Breast epithelium (tissue), 4 donors: ENCODE results near the gene PLA2G15. TPM values are rescaled to one million over a fixed set of nuclear protein-coding genes. Genes with fewer than 3 reads are reported as not detected.
A peak's percentile ranks its signal among the peaks of the same experiment; 100 is the strongest.

ENCODE experiments used
- DNase-seq, 2 donors: peaks; one replicate each; pipeline ENCODE4 v3.0.0-alpha.2; 2019; ENCODE audit warnings: low spot score in 2 of 2
- H3K27ac ChIP-seq, 2 donors: fragments of 200-600 bp; sonication (generic) in 1 of 2; one replicate each; pipeline ENCODE4 v1.5.1; 2016 to 2019; ENCODE audit warnings: mild to moderate bottlenecking in 1 of 2
- H3K27me3 ChIP-seq, 2 donors: fragments of 200-600 bp; sonication (generic) in 1 of 2; one replicate each; pipeline versions ENCODE4 v1.5.1 to v1.6.0; 2017 to 2019; ENCODE audit warnings: control low read depth in 1 of 2, mild to moderate bottlenecking in 1 of 2
- H3K36me3 ChIP-seq: fragments of 200-600 bp; one replicate; pipeline ENCODE4 v1.5.1; 2019
- H3K4me1 ChIP-seq, 2 donors: fragments of 200-600 bp; sonication (generic); one replicate each; pipeline ENCODE4 v1.5.1; 2016 to 2019; ENCODE audit warnings: control low read depth in 1 of 2
- H3K4me3 ChIP-seq, 3 donors: fragments of 200-600 bp; sonication (generic); 1 replicate in 2 of 3; 2 replicates in 1 of 3; pipeline ENCODE4 v1.5.1; 2016 to 2019; ENCODE audit warnings: mild to moderate bottlenecking in 3 of 3, moderate library complexity in 2 of 3
- H3K9me3 ChIP-seq, 2 donors: fragments of 200-600 bp; sonication (generic) in 1 of 2; one replicate each; pipeline ENCODE4 v1.5.1; 2016 to 2019; ENCODE audit warnings: control low read depth in 1 of 2
- POLR2A ChIP-seq: fragments of 450-650 bp; IDR thresholded peaks from one replicate; pipeline ENCODE4 v1.6.1; 2016; ENCODE audit warnings: antibody characterized with exemption, mild to moderate bottlenecking, moderate library complexity
- POLR2AphosphoS5 ChIP-seq, 3 donors: sonication (generic); formaldehyde crosslinking; IDR thresholded peaks; one replicate each; pipeline ENCODE4 v1.6.1; 2017; ENCODE audit warnings: antibody characterized with exemption in 3 of 3
- intact Hi-C: fragments of 100-400 bp; cut with DNase I; formaldehyde crosslinking; loops from one replicate; pipeline ENCODE4 v1.15.1; 2023; ENCODE audit warnings: low total_unique reads
- total RNA-seq, 3 donors: library from RNA; depleted of rRNA; stranded (reverse); fragments of >200 nt; gene quantifications; one replicate each; pipeline ENCODE4 v1.1.0, GENCODE V29; 2016
- TF ChIP-seq, protein P1 (sequence below), 3 donors: fragments of 450-650 bp; IDR thresholded peaks; one replicate each; pipeline ENCODE4 v1.5.1; 2016 to 2017; ENCODE audit warnings: antibody characterized with exemption in 3 of 3, mild to moderate bottlenecking in 3 of 3, moderate library complexity in 3 of 3

Gene PLA2G15
- total RNA-seq, 3 donors from 2014 or later = 15.4 to 34.7 (median 19.8) TPM

GRCh38 chr16:68257906-68258800 lies 13.0 kb downstream of the PLA2G15 start:
- Histone ChIP-seq H3K4me1 (no peaks in the 10 kb centered on the region), H3K27ac (peak overlapping the region; percentile 52 to 72), H3K27me3 (no peaks in the 10 kb centered on the region), H3K4me3 (no peak overlapping the region), H3K9me3 (no peaks in the 10 kb centered on the region), H3K36me3 (peaks cover 5% of the 10 kb centered on the region)
- intact Hi-C loops = no loop called here
- no peak for DNase-seq
- TF ChIP-seq POLR2A (no peak), POLR2AphosphoS5 (IDR thresholded peaks at IDR 0.05) (no peak)
- TF ChIP-seq, protein P1, sequence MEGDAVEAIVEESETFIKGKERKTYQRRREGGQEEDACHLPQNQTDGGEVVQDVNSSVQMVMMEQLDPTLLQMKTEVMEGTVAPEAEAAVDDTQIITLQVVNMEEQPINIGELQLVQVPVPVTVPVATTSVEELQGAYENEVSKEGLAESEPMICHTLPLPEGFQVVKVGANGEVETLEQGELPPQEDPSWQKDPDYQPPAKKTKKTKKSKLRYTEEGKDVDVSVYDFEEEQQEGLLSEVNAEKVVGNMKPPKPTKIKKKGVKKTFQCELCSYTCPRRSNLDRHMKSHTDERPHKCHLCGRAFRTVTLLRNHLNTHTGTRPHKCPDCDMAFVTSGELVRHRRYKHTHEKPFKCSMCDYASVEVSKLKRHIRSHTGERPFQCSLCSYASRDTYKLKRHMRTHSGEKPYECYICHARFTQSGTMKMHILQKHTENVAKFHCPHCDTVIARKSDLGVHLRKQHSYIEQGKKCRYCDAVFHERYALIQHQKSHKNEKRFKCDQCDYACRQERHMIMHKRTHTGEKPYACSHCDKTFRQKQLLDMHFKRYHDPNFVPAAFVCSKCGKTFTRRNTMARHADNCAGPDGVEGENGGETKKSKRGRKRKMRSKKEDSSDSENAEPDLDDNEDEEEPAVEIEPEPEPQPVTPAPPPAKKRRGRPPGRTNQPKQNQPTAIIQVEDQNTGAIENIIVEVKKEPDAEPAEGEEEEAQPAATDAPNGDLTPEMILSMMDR (IDR thresholded peaks at IDR 0.05) = no peak

DNA sequence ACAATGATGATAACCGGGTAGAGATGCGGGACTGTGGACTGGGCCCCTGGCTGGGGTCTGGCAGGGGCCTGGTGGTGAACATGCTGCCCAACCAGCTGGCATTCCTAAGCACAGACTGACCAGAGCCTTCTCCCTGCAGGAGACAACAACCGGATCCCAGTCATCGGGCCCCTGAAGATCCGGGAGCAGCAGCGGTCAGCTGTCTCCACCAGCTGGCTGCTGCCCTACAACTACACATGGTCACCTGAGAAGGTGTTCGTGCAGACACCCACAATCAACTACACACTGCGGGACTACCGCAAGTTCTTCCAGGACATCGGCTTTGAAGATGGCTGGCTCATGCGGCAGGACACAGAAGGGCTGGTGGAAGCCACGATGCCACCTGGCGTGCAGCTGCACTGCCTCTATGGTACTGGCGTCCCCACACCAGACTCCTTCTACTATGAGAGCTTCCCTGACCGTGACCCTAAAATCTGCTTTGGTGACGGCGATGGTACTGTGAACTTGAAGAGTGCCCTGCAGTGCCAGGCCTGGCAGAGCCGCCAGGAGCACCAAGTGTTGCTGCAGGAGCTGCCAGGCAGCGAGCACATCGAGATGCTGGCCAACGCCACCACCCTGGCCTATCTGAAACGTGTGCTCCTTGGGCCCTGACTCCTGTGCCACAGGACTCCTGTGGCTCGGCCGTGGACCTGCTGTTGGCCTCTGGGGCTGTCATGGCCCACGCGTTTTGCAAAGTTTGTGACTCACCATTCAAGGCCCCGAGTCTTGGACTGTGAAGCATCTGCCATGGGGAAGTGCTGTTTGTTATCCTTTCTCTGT lies 14.0 kb downstream of the PLA2G15 start:
- Histone ChIP-seq H3K27ac (no peak overlapping the region), H3K36me3 (peaks cover 5% of the 10 kb centered on the region)
- intact Hi-C loops = no loop called here

GRCh38 chr16:68263559-68264127 lies 18.5 kb downstream of the PLA2G15 start:
- peak overlapping the region; percentile 76 to 91 (median 86) for H3K4me3 ChIP-seq

More for the DNA sequence above, 14.0 kb downstream of the PLA2G15 start:
- Histone ChIP-seq H3K4me3 (no peak overlapping the region), H3K9me3 (no peaks in the 10 kb centered on the region), H3K27me3 (no peaks in the 10 kb centered on the region), H3K4me1 (no peaks in the 10 kb centered on the region)
- no peak for DNase-seq
- TF ChIP-seq POLR2AphosphoS5 (IDR thresholded peaks at IDR 0.05) (no peak), POLR2A (no peak)
- TF ChIP-seq, protein P1 (IDR thresholded peaks at IDR 0.05) = no peak

DNA sequence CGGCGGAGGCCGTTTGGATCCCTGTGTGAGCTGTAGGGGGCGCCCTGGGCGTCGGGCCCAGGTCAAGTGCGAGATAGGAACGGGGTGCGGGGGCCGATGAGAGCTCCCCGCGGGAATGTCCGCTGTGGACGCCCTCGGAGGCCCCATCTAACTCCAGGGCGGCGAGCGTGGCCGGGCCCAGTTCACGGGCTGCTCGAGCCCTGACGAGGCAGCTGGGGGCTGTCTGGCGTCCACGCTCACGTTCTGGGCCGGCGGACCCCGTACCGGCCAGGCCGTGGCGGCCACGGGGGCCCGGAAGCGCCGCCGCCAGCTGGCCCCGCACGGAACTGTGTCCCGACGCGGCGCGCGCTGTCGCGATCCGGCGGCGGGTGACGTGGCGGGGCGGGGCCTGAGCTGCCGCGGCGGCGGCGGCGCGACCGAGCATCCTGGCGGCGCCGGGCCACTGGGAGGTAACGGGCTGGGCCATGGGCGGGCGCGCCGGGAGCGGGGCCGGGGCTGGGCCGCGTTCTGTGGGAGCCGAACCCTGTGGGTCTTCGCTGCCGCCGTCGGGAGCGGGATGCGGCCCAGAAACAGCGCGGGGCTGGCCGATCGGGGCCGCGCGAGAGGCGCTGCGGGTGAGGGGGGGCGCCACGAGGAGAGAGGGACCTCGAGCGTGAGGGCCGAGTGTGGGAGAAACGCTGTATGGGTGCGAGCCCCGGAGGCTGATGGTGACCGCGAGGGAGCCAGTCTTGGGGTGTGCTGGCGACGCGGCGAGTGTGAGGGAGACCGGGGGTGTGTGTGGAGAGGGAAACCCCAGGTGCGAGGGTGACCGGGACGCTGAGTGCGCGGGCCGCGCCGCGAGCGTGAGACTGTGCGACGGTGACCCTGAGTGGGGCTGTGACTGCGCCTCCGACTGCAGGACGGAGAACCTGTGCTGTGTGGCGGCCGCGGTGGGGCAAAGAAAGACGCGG lies 19.2 kb downstream of the PLA2G15 start, which contains the start of gene SLC7A6:
Gene SLC7A6 (plus strand): TSS at position 399 of the 950 bp plus-strand sequence. CDS start 10,201 bp downstream, outside the sequence.
- no peaks in the 10 kb centered on the region for H3K9me3 ChIP-seq
- DNase-seq = peak; percentile 42 to 60
- TF ChIP-seq POLR2AphosphoS5 (IDR thresholded peaks at IDR 0.05) (no peak), POLR2A (no peak)
- TF ChIP-seq, protein P1 (IDR thresholded peaks at IDR 0.05) = peak; percentile 42 to 64 (median 58)
- peak within 1 kb of the TSS; percentile 76 to 91 (median 86) for H3K4me3 ChIP-seq
- intact Hi-C loops = loop anchor here (5.0 kb wide), 1 partner anchor 63 kb away; no protein-coding TSS in a partner anchor
- H3K36me3 ChIP-seq = peaks cover 5% of the 10 kb centered on the region
- H3K27ac ChIP-seq = peak within 1 kb of the TSS; percentile 88 to 97
- H3K4me1 ChIP-seq = no peaks in the 10 kb centered on the region
- H3K27me3 ChIP-seq = no peaks in the 10 kb centered on the region

More at GRCh38 chr16:68263559-68264127, 18.5 kb downstream of the PLA2G15 start:
- H3K9me3 ChIP-seq = no peaks in the 10 kb centered on the region
- peaks cover 5% of the 10 kb centered on the region for H3K36me3 ChIP-seq
- DNase-seq = no peak
- peak overlapping the region; percentile 88 to 97 for H3K27ac ChIP-seq
- no peaks in the 10 kb centered on the region for H3K27me3 ChIP-seq
- H3K4me1 ChIP-seq = no peaks in the 10 kb centered on the region
- TF ChIP-seq, protein P1 (IDR thresholded peaks at IDR 0.05) = no peak
- no peak for TF ChIP-seq POLR2A
- no peak for TF ChIP-seq POLR2AphosphoS5 (IDR thresholded peaks at IDR 0.05)
- intact Hi-C loops = loop anchor here (5.0 kb wide), 1 partner anchor 64 kb away; no protein-coding TSS in a partner anchor
